HG02759 (cell line): ENCODE results near the gene USH2A.
"Not testable (repeated sequence)": the region's sequence is repeated elsewhere in the genome, so short reads cannot be mapped to it uniquely, and the experiment has no call there.

Experiments used
- ATAC-seq: cut with Tn5 transposase; IDR thresholded peaks from one replicate; pipeline ENCODE4 v1.9.1; 2021; ENCODE audit warnings: mild to moderate bottlenecking, moderate library complexity; ENCODE audit not compliant: unreplicated experiment

USH2A gene

GRCh38 chr1:216389774-216390173 is 33.5 kb downstream of the USH2A start:
- ATAC-seq = no peak

DNA sequence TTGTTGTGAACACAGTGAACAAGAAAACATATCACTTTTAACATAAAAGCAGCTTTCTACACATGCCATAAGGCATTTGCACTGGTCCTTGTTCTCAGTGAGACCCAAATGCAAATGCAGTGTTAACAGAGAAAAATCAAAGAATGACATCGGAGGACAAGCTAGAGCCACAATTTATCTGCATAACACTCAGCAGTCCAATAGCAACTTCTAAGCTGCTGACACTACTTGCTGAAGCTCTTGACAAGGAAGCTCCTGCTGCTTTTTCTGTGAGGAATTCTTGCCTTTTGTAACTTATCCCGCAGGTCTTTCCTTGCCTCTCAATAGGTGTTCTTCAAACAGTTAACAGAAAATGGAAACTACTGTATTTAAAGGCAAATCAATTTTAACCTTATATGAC is 34.7 kb downstream of the USH2A start:
- ATAC-seq = no peak

GRCh38 chr1:216387782-216388181 is 35.5 kb downstream of the USH2A start:
- ATAC-seq = no peak

DNA sequence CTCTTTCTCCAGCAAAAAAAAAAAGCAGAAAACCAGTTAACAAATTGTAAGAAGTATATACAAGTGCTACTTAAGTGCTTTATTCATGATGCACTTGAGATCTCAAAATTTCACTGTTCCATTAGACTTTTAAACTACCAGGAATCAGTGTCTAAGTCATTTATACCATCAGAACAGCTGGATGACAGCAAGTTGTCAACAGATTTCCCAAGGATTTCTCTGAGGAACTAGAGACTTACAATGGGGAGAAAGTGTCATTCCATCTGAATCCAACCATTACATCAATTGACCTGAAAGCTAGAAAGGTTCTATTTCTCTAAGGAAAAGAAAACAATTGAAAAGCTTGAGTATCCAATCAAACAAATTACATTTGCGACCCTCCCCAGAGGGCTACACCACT is 43.8 kb downstream of the USH2A start:
- ATAC-seq = no peak

- no peak for ATAC-seq
These were observed 55.0 kb downstream of the USH2A start for GRCh38 chr1:216368249-216368648.

DNA sequence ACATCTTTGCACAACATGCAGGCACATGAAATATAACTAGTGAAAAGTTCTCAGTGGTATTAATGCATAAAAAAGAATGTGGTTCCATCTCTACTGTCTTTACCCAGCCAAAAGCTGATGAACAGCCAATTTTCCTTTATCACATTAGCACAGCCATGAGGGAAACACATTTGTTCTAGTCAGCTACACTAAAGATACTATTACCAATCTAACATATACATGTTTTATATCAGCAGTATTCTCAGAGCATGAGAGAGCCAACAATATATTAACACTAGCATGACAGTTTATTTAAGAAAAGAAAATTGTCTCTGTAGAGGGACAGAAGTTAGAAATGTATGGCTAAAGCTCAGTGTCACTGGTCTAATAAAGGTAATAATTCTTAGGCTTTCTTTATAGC is 56.3 kb downstream of the USH2A start:
- no peak for ATAC-seq

GRCh38 chr1:216356945-216357344 is 66.3 kb downstream of the USH2A start:
- no peak for ATAC-seq

DNA sequence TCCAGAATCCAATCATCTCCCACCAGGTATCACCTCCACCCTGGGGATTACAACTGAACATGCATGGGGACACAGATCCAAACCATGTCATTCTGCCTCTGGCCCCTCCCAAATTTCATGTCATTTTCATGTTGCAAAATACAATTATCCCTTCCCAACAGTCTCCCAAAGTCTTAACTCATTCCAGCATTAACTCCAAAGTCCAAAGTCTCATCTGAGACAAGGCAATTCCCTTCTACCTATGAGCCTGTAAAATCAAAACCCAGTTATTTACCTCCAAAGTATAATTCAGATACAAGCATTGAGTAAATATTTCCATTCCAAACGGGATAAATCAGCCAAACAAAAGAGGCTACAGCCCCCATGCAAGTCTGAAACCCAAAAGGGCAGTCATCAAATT is 73.1 kb downstream of the USH2A start:
- ATAC-seq = no peak

DNA sequence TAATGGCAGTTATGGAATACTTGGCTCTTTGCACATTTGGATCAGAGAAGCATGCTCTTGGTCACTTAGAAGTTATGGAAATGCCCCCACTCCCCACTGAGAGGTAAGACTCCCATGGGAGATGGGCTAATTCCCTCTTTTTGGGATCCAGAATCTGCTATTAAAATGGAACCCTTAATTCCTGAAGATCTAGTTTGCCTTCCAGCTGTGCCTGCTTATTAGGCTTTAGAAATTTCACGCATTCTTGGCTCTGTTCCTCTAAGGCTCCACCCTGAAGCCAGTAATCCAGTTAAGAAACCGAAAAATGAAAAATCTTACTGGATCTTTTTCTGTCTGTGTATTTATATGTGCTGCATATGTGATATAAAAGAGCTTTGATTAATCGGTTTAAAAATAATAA is 76.7 kb downstream of the USH2A start:
- ATAC-seq = no peak

DNA sequence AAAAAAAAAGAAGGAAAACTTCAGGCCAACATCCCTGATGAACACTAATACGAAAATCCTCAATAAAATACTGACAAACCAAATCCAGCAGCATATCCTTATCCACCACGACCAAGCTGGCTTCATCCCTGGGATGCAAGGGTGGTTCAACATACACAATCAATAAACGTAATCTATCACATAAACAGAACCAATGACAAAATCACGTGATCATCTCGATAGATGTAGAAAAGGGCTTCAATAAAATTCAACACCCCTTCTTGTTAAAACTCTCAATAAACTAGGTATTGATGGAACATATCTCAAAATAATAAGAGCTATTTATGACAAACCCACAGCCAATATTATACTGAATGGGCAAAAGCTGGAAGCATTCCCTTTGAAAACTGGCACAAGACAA is 82.7 kb downstream of the USH2A start:
- ATAC-seq = not testable (repeated sequence)

GRCh38 chr1:216332462-216332861 is 90.8 kb downstream of the USH2A start:
- ATAC-seq = peak; percentile 39

DNA sequence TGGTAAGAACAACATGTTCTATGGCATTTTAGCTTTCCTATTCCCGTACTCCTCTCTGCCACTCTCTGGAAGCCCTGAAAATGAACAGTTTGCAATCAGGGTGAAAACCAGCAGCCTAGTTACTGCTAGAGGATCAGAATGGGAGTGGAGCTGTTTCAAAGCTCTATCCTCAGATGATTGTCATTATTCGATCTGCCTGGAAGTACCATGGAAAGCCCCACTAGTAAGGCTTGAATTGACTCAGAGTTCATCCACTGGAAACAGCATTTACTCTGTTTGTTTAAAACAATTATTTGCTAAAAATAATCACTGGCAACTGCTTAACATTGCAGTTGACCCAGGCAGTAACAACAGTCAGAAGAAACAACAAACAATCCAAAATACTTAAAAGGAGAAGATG is 91.2 kb downstream of the USH2A start:
- peak; percentile 50 for ATAC-seq

- ATAC-seq = no peak
These were observed 92.0 kb downstream of the USH2A start for GRCh38 chr1:216331211-216331610.

DNA sequence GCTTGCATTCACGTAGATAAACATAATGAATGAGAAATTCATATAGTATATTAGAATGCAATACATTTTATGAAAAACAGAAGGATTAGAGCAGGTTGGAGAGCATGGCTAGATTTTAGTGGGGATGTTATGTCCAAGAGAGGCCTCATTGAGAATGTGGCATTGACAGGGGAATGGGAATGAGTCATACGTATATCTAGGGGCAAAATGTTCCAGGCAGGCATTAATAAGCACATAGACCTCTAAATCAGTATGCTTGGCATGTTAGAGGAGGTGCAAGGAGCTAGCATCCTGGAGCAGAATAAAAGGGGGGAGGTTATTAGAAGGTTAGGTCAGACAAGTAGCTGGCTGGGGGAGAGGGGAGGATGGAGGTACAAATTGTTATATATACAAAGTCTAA is 93.0 kb downstream of the USH2A start:
- no peak for ATAC-seq

GRCh38 chr1:216325946-216326345 is 97.3 kb downstream of the USH2A start:
- ATAC-seq = no peak

DNA sequence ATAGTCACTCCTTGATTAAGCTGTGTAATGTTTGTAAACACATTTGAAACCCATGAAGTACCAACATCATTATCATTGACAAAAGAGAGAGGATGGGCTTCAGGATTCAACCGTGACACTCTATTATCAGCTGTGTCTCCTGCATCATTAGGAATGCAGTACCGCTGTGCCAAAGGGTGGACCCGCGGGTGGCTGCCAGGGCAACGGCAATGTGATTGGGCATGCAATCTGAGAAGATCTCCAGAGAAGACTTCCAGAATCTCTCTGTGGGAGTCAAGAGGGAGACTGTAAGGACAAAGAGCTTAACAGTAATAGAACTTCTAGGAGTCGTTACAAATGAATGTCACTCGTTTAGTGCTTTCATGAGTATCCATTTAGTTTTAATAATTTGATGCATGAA is 97.9 kb downstream of the USH2A start:
- no peak for ATAC-seq

- no peak for ATAC-seq
These were observed 99.9 kb downstream of the USH2A start for GRCh38 chr1:216323344-216323743.

DNA sequence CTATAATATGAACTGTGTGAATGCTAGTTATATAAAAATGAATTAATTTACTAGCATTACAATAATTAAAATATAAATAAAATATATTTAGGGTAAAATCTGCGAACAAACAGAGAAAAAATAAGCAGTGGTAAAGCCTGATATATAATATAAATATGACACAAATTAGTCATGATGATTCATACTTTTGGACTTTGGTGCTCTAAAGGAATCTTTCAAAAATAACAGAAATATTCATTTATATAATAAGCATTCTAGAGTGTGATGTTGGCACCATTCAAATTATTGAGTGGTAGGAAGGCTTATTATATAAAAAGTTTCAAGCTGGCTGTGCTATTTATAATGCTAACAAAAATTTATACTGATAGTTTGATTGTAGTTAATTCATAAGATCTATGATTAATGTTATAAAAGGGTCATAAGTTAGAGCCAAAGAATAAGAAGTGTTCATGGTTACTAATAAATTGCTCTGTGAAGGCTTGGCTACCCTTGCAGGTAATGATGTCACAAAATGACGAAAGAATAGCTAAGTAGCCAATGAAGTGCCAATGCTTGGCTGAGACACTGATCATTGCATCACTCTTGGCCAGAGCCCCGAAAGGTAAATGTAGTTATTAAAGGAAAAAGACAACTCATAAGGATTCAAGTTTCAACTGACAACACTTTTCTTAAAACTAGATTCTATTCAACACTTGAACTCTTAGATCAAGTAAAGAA is 108.7 kb downstream of the USH2A start:
- no peak for ATAC-seq

DNA sequence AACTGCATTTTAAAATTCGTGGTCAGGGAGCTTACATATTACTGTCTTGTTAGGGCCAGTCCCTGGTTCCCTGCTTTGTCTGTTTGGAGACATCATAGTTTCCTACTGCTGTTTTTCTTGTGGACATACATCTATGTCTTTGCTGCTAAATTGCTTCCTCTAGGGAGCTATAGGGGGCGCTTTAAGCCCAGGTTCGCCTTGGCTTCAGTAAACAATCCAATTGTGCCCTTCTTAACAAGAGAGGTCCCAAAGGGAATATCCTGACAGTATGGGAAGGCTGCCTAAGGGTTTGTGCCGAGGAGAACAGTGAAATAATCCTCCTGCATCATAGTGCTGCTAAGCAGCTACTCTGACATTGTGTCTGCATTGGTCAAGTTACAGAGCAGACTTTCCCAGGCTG is 112.5 kb downstream of the USH2A start:
- ATAC-seq = no peak

- no peak for ATAC-seq
These were observed 116.4 kb downstream of the USH2A start for GRCh38 chr1:216306830-216307229.

GRCh38 chr1:216303690-216304089 is 119.6 kb downstream of the USH2A start:
- ATAC-seq = no peak

GRCh38 chr1:216293683-216294082 is 129.6 kb downstream of the USH2A start:
- ATAC-seq = no peak

- no peak for ATAC-seq
These were observed 133.2 kb downstream of the USH2A start for GRCh38 chr1:216290074-216290473.
